ENCODE results near the gene TTL.
"Not testable (repeated sequence)": the region's sequence is repeated elsewhere in the genome, so short reads cannot be mapped to it uniquely, and the experiment has no call there.

- TF ChIP-seq CTCF, POLR2A (IDR thresholded peaks at IDR 0.05): not testable (repeated sequence)
Observed at GRCh38 chr2:112444256-112444655, 37.7 kb upstream of the TTL start.
